ENCODE results near the gene PDK3. TPM values are rescaled to one million over a fixed set of nuclear protein-coding genes. Genes with fewer than 3 reads are reported as not detected.

The PDK3 gene
- total RNA-seq (2014; rRNA removed; shearing (Covaris generic); ENCODE audit: low replicate concordance) = 3.1 and 3.8 TPM in 2 replicates

GRCh38 chrX:24464836-24465531 is at the start of gene PDK3:
Gene PDK3, plus strand, starts transcription at chrX:24465286. Its CDS starts 170 bp downstream, at chrX:24465456.
- Histone ChIP-seq H3K36me3 (no peaks in the 10 kb centered on the region), H3K4me3 (peak within 1 kb of the TSS; percentile 57), H3K9me3 (no peaks in the 10 kb centered on the region), H3K27me3 (no peaks in the 10 kb centered on the region)
- DNase-seq = peak; percentile 75

- no peaks in the 10 kb centered on the region for H3K36me3 ChIP-seq
- no peak for DNase-seq
- no peaks in the 10 kb centered on the region for H3K9me3 ChIP-seq
- H3K4me3 ChIP-seq = no peak overlapping the region
- no peaks in the 10 kb centered on the region for H3K27me3 ChIP-seq
Observed at GRCh38 chrX:24415921-24416320, 49.2 kb upstream of the PDK3 start.

- Histone ChIP-seq H3K9me3 (no peaks in the 10 kb centered on the region), H3K36me3 (no peaks in the 10 kb centered on the region), H3K4me3 (no peak overlapping the region), H3K27me3 (no peaks in the 10 kb centered on the region)
- no peak for DNase-seq
Observed at GRCh38 chrX:24423960-24424359, 41.1 kb upstream of the PDK3 start.

DNA sequence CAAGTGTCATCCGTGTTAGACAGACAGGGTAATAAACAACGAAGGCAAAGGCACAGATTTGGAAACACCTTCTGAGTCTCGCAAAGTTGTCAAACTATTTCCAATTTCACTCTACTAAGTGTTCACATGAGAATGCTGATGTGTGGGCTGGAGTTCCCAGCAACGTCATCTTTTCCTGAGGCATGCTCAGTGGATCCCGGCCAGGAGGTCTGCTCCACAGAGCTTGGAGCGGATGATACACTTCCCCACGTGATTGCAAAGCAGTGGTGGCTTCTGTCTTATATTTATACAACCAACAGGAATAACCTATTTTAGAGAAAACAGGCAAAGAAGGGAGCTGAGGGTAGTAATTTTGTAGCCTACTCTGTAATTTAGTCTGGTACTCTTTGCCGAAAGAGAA is 40.1 kb upstream of the PDK3 start:
- Histone ChIP-seq H3K36me3 (no peaks in the 10 kb centered on the region), H3K4me3 (no peak overlapping the region), H3K9me3 (no peaks in the 10 kb centered on the region), H3K27me3 (no peaks in the 10 kb centered on the region)
- DNase-seq = peak; percentile 60

DNA sequence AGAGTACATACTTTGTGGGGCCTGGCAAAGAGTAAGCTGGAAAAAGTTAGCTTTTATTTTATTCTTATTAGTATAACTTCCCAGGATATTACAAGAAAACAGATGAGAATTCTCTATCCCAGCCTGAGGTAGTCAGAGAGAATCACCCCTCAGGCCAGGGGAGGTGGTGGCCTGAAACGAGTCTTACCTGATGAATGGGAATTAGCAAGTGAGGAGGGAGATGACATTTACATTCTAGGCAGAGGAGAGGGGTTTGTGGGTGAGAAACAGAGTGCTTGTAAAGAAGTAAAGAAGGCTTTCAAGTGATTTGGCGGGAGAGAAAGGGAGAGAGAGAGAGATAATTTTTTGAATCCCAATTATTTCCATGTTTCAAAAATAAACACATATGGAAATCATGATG is 39.3 kb upstream of the PDK3 start:
- Histone ChIP-seq H3K27me3 (no peaks in the 10 kb centered on the region), H3K36me3 (no peaks in the 10 kb centered on the region), H3K4me3 (no peak overlapping the region), H3K9me3 (no peaks in the 10 kb centered on the region)
- DNase-seq = no peak

- Histone ChIP-seq H3K4me3 (no peak overlapping the region), H3K27me3 (no peaks in the 10 kb centered on the region), H3K36me3 (no peaks in the 10 kb centered on the region), H3K9me3 (no peaks in the 10 kb centered on the region)
- DNase-seq = no peak
Observed at GRCh38 chrX:24426340-24426913, 38.7 kb upstream of the PDK3 start.

DNA sequence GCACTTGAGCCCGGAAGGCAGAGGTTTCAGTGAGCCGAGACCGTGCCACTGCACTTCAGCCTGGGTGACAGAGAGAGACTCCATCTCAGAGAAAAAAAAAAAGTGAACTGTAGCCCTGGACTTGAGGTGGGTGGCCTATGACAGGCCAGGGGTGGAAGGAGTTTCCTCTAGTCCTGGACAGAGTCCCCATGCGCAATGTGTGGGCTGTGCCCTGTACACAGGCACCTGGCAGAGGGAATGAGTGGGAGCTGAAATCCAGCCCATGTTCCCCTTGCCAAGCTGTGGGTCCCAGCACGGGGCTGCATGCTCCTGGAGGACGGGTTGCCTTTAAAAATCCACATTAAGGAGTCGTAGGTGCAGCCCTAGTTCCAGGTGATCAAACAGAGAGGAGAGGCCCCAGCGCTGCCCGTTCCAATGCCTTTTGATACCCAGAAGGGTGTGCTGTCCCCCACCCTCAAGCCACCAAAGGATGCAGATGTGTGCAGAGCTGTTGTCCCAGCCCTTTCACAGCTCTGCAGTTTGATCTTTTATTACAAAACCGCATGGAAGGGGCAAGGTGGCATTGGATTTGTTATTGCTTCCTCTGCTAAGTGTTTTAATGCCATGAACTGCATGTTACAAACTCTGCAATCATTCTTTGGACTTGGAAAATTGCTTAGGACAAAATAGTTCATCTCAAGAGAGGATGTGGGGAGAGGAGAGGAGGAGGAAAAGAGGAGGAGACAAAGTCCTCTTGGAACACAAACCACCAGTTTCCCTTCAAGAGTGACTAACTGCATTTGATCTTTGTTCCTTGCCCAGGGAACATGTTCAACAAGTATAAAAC is 38.0 kb upstream of the PDK3 start:
- Histone ChIP-seq H3K27me3 (no peaks in the 10 kb centered on the region), H3K4me3 (no peak overlapping the region), H3K9me3 (no peaks in the 10 kb centered on the region), H3K36me3 (no peaks in the 10 kb centered on the region)
- no peak for DNase-seq

DNA sequence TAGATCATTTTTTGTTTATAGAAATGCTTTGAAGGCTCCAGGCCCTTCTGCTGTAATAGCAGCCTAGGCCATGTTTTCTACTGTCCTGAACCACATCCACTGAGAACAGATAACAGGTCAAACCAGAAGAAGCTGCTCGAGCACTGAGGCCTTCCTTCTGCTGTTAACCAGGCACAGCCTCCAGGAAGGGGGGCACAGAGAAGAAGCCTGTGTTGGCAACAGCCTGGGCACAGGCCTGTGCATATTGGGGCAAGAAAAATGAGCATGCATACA is 37.4 kb upstream of the PDK3 start:
- Histone ChIP-seq H3K9me3 (no peaks in the 10 kb centered on the region), H3K4me3 (no peak overlapping the region), H3K36me3 (no peaks in the 10 kb centered on the region), H3K27me3 (no peaks in the 10 kb centered on the region)
- no peak for DNase-seq

DNA sequence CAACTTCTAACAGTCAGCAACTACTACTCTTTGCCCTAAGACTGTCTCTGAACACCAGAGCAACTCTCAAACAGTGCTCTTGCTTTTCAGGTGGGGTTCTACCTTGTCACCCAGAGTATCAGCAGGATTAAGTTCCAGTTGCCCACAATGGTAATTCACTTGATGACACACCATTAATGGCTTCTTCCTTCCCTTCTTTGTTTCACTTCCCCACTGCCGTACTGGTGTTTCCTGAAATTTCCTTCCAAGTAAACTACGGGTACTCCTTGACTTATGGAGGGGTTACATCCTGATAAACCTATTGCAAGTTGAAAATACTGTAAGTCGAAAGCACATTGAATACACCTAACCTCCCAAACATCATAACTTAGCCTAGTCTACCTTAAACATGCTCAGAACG is 36.6 kb upstream of the PDK3 start:
- Histone ChIP-seq H3K4me3 (no peak overlapping the region), H3K9me3 (no peaks in the 10 kb centered on the region), H3K27me3 (no peaks in the 10 kb centered on the region), H3K36me3 (no peaks in the 10 kb centered on the region)
- DNase-seq = no peak

GRCh38 chrX:24435060-24435459 is 30.0 kb upstream of the PDK3 start:
- H3K27me3 ChIP-seq = peaks cover 6% of the 10 kb centered on the region; the same call in 1 of the 2 replicates
- DNase-seq = no peak
- H3K9me3 ChIP-seq = no peaks in the 10 kb centered on the region
- H3K36me3 ChIP-seq = no peaks in the 10 kb centered on the region
- no peak overlapping the region for H3K4me3 ChIP-seq

DNA sequence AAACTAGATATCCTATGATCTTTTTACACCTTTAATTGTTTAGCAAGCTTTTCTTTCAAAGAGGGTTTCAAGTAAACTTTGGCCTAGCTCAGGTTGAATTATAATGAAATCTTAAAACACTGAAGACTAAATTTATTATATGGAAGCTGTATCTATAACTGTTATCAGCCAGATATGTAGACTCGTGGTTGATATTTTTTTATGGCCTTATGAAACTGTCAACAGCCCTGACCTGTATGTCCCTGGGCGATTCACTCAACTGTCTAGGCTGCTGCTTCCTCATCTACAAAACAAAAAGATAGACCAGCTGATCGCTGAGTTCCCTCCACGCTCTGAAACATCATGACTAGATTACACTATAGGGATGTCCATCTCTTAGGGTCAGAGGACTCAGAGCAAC is 21.2 kb upstream of the PDK3 start:
- no peaks in the 10 kb centered on the region for H3K9me3 ChIP-seq
- no peaks in the 10 kb centered on the region for H3K36me3 ChIP-seq
- no peak for DNase-seq
- H3K27me3 ChIP-seq = no peaks in the 10 kb centered on the region
- no peak overlapping the region for H3K4me3 ChIP-seq

- H3K9me3 ChIP-seq = no peaks in the 10 kb centered on the region
- no peak overlapping the region for H3K4me3 ChIP-seq
- DNase-seq = no peak
- H3K27me3 ChIP-seq = no peaks in the 10 kb centered on the region
- H3K36me3 ChIP-seq = no peaks in the 10 kb centered on the region
Observed at GRCh38 chrX:24444645-24445044, 20.4 kb upstream of the PDK3 start.

DNA sequence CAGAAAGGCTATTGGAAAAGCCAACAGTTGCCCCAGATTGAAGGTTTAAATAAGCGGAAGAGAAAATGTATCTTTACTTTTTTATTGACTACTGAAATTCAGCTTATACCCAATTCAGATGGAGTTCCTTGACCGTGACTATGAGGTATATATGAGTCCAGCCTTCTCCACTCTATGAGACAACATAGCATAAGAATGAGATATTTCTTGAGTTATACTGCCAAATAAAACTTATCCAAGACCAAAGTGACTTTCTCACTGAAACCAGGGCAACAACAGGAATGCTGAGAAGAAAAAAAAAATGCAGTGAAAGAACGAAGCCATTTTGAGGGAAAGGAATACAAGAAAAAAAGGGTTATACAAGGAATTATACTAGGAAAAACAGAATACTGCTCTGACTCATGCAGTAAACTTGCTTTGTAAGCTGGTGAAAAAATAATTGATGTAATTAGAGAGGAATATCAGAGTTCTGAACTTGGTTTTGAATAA is 16.3 kb upstream of the PDK3 start:
- no peaks in the 10 kb centered on the region for H3K36me3 ChIP-seq
- H3K9me3 ChIP-seq = no peaks in the 10 kb centered on the region
- H3K27me3 ChIP-seq = no peaks in the 10 kb centered on the region
- H3K4me3 ChIP-seq = no peak overlapping the region
- DNase-seq = no peak

DNA sequence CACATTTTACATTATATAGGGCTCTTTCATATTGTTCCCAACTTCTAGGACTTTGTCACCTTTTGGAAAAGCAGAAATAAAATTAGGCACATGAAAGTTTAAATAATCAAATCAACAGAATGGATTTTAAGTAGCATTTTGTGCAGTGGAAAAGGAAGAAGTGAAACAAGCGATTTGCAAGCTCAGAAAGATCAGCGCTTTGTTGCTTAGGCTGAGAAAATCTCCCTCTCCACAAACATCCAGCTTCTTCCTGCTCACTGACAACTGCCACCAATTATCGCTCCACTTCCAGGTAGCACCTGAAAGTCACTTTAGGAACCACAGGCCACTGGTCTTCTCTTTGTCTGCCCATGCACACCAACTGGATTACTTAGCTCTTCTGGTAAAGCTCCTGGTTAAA is 2.0 kb upstream of the PDK3 start:
- Histone ChIP-seq H3K27me3 (no peaks in the 10 kb centered on the region), H3K4me3 (no peak overlapping the region), H3K9me3 (no peaks in the 10 kb centered on the region), H3K36me3 (no peaks in the 10 kb centered on the region)
- DNase-seq = no peak

DNA sequence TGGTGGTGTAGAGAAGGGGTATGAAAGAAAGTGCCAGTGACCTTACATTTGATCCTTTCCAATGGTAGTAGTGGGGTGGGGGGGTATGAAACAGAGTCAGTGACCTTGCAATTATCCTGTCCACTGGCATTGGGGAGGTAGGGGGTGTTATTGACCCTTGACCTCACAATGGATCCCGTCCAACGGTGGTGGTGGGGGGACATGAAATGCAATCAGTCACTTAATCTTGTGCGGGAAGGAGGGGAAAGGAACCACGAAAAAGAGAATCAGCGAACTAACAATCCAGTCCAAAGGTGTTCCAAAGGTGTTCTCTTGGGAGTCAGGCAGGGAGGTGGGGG is 619 bp upstream of the PDK3 start:
- peak overlapping the region; percentile 57 for H3K4me3 ChIP-seq
- no peaks in the 10 kb centered on the region for H3K36me3 ChIP-seq
- H3K27me3 ChIP-seq = no peaks in the 10 kb centered on the region
- no peaks in the 10 kb centered on the region for H3K9me3 ChIP-seq
- DNase-seq = no peak

DNA sequence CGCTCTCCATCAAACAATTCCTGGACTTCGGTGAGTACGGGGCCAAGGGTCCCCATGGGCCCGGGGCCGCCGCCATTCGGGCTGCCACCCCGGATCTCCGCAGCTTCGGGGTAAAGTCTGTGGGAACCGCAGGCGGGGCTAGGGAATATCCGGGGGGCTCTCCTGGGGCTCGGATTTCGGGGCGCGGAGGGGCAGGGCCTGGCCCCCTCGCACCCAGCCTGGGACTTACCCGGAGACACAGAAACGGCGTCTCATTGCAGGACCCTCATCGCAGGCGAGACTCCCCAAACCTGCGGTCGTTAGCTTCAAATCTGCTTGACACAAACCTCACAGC is 413 bp downstream of the PDK3 start:
- no peak for DNase-seq
- Histone ChIP-seq H3K36me3 (no peaks in the 10 kb centered on the region), H3K4me3 (peak overlapping the region; percentile 57)

DNA sequence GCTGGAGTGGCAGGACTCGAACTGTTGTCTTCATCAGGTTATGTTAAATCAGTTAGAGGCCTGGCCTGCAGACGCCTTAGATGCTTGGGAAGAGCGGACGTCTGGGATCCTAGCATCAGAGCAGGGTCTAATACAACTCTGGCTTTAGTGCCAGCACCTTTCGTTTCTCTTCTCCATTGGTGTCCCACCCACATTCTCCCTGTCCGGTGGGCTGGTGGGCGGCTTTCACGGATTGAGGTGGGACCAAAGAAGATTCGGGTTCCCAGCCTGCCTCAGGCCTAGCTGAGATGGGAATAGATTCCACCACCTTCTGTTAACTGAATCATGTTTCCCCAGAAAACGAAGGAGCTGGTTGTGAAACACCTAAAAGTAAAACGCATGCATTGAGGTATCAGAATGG is 939 bp downstream of the PDK3 start:
- no peaks in the 10 kb centered on the region for H3K36me3 ChIP-seq
- no peak overlapping the region for H3K4me3 ChIP-seq
- no peaks in the 10 kb centered on the region for H3K9me3 ChIP-seq
- no peaks in the 10 kb centered on the region for H3K27me3 ChIP-seq
- no peak for DNase-seq

More for the DNA sequence above, 413 bp downstream of the PDK3 start:
- H3K27me3 ChIP-seq = no peaks in the 10 kb centered on the region
- no peaks in the 10 kb centered on the region for H3K9me3 ChIP-seq

GRCh38 chrX:24468245-24468644 is 3.2 kb downstream of the PDK3 start:
- Histone ChIP-seq H3K9me3 (no peaks in the 10 kb centered on the region), H3K36me3 (no peaks in the 10 kb centered on the region), H3K4me3 (no peak overlapping the region), H3K27me3 (no peaks in the 10 kb centered on the region)
- no peak for DNase-seq

Data from MG63 (cell line).